ENCODE data around the gene ADGRF4.

DNA sequence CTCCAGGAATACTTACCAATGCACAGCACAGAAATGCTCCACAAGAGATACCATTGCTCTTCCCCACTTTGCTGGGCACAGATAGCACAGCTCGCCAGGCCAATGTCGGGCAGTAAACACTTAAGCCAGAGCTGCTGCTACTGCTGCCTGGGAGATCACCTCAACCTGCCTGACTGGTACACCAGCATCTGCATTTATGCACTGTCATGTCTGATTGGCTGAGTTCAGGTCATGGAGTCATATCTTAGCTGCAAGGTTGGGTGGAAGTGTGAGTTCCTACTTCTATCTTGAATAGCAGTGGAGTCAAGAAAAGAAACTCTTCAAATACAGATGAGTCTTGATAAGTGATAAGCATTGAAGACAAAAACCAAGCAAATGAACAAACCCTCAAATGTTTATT is 10.9 kb upstream of the ADGRF4 start:
- TF ChIP-seq EZH2phosphoT487 (IDR thresholded peaks at IDR 0.05; ENCODE audit: low read length) = no peak
- TF ChIP-seq, protein P1, sequence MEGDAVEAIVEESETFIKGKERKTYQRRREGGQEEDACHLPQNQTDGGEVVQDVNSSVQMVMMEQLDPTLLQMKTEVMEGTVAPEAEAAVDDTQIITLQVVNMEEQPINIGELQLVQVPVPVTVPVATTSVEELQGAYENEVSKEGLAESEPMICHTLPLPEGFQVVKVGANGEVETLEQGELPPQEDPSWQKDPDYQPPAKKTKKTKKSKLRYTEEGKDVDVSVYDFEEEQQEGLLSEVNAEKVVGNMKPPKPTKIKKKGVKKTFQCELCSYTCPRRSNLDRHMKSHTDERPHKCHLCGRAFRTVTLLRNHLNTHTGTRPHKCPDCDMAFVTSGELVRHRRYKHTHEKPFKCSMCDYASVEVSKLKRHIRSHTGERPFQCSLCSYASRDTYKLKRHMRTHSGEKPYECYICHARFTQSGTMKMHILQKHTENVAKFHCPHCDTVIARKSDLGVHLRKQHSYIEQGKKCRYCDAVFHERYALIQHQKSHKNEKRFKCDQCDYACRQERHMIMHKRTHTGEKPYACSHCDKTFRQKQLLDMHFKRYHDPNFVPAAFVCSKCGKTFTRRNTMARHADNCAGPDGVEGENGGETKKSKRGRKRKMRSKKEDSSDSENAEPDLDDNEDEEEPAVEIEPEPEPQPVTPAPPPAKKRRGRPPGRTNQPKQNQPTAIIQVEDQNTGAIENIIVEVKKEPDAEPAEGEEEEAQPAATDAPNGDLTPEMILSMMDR (IDR thresholded peaks at IDR 0.05; ENCODE audit: low read length) = no peak
- TF ChIP-seq EZH2 (optimal IDR thresholded peaks at IDR 0.05; ENCODE audit: low read depth, low read length) = no peak
